ENCODE data around the gene EDIL3.

EDIL3 gene

DNA sequence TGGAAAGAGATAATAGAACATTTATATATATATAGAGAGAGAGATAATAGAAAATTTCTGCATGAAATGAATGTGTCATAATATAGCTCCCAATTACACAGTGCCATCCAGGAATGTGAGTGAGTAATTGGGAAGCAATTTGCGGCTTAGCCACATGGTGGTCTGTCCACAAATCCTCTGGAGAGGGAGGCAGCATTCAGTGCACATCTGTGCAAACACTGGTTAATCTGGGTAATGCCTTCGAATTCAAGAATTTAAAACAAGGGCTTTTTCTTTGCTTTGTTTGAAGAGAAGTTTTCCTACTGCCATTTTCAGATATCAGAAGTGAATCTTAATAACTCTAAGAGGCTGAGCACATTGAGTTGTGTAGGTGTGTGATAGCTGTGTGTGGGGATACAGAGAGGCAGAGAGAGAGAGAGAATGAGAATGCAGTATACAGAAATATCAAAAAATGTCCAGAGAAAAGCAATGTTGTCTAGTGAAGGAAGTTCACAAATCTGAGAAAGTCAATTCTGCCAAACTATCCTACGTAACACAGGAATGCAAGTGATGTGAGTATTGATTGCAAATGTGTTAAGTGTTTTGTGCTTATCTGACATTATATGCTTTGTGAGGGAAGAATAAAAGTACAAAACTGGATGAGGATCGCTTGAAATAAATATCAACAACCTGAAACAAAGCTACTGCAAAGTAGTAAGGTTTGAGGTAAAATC, 134.6 kb downstream of the EDIL3 start:
- no peaks in the 10 kb centered on the region for H3K4me1 ChIP-seq
- H3K27me3 ChIP-seq (ENCODE audit: low read depth), result no peaks in the 10 kb centered on the region
- DNase-seq (ENCODE audit: low spot score in 2 of 2), result no peak
- H3K36me3 ChIP-seq (replicated peaks), result no peaks in the 10 kb centered on the region
- no peak overlapping the region for H3K4me3 ChIP-seq
- in situ Hi-C loops (cut with MboI; ENCODE audit: low sequenced_read_pairs), result no loop called here
- H3K9me3 ChIP-seq, result no peaks in the 10 kb centered on the region

DNA sequence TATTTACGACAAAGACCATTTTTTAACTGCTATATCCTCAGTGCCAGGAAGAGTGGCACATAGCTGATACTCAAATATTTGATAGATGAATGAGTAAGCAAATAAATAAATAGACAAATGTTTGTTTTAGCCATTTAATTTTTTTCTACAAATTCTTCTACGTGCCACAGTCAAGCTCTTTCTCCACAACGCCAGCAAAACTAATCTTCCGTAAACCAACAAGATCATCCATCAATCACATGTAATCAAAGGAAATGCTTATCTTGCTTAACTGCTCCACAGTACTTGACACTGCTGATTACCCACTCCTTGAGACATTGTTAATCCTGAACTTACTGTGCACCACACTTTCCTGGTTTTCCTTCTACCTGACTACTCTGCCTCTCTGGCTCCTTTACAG, 136.7 kb downstream of the EDIL3 start:
- H3K36me3 ChIP-seq (replicated peaks), result no peaks in the 10 kb centered on the region
- no peaks in the 10 kb centered on the region for H3K27me3 ChIP-seq (ENCODE audit: low read depth)
- in situ Hi-C loops (cut with MboI; ENCODE audit: low sequenced_read_pairs), result no loop called here
- DNase-seq (ENCODE audit: low spot score in 2 of 2), result no peak
- no peaks in the 10 kb centered on the region for H3K9me3 ChIP-seq
- H3K4me1 ChIP-seq, result no peaks in the 10 kb centered on the region
- H3K4me3 ChIP-seq, result no peak overlapping the region

DNA sequence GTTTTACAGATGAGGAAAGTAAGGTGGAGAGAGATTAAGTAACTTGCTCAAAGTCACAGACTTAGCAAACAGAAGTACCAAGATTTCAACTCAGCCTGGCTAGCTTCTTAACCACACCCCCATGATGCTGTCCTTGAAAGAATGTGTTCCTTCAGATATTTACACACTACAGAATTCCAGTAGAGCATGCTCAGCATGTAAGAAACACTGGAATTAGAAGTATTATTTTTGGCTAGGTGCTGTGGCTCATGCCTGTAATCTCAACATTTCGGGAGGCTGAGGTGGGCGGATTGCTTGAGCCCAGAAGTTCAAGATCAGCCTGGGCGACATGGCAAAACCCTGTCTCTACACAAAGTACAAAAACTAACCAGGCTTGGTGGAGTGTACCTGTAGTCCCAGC, 142.4 kb downstream of the EDIL3 start:
- Histone ChIP-seq H3K4me3 (no peak overlapping the region), H3K36me3 (replicated peaks) (no peaks in the 10 kb centered on the region), H3K27me3 (ENCODE audit: low read depth) (no peaks in the 10 kb centered on the region), H3K4me1 (no peaks in the 10 kb centered on the region), H3K9me3 (no peaks in the 10 kb centered on the region)
- no peak for DNase-seq (ENCODE audit: low spot score in 2 of 2)
- in situ Hi-C loops (cut with MboI; ENCODE audit: low sequenced_read_pairs), result no loop called here

DNA sequence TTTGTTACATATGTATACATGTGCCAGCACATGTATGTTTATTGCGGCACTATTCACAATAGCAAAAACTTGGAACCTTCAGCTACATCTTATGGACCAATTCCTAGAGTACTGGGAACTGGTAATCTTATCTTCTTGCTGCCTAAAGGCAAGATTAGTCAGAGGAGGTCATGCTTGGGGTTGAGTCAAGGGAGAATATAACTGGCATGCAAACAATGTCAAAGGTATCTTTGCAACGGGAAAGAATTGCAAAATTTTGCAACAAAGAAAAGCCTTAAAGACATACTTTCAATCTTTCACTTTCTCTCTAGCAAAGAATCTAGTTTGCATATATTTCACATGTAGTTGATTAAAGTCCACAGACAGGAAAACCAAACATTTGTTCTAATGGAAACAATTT, 145.2 kb downstream of the EDIL3 start:
- Histone ChIP-seq H3K4me3 (no peak overlapping the region), H3K9me3 (no peaks in the 10 kb centered on the region), H3K27me3 (ENCODE audit: low read depth) (no peaks in the 10 kb centered on the region), H3K36me3 (replicated peaks) (no peaks in the 10 kb centered on the region), H3K4me1 (no peaks in the 10 kb centered on the region)
- in situ Hi-C loops (cut with MboI; ENCODE audit: low sequenced_read_pairs), result no loop called here
- no peak for DNase-seq (ENCODE audit: low spot score in 2 of 2)

DNA sequence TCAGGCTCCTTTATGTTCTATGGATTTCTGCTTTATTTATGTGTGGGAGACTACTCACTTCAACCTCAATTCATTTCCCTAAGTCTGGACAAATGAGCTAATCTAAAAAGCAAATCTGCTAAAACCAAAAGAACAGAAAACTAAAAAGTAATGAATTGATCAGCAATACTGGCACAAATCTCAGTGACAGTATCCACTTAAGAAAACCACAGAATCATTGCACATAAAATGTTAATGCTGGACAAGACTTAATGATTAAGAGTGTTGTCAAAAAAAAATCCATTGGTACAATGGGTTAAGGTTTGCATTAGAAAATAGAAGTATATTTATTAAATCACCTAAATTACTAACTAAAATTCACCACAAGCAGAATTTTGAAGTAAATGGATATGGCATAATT, 147.6 kb downstream of the EDIL3 start:
- in situ Hi-C loops (cut with MboI; ENCODE audit: low sequenced_read_pairs), result no loop called here
- no peaks in the 10 kb centered on the region; the same call in 1 of the 2 replicates for H3K27me3 ChIP-seq (ENCODE audit: low read depth)
- H3K36me3 ChIP-seq (replicated peaks), result no peaks in the 10 kb centered on the region
- H3K4me3 ChIP-seq, result no peak overlapping the region
- H3K9me3 ChIP-seq, result no peaks in the 10 kb centered on the region
- DNase-seq (ENCODE audit: low spot score in 2 of 2), result no peak
- H3K4me1 ChIP-seq, result no peaks in the 10 kb centered on the region

DNA sequence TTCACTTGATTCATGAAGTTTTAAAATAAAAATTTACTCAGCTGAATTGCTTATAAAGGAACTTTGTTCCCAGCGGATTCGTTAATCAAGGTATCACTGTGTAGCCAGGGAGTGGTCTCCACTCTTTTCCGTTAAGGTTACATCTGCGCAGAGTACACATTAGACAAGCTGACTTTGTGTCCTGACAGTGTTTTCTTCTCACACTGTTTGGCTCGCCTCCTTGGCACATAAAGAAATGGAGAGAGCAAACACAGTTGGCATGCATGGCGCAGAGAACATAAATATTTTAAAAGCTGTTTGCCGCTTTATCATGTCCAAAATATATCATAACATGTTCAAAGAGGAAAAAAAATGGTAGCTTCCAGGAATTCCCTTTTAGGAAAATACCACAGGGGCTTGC, 153.2 kb downstream of the EDIL3 start:
- Histone ChIP-seq H3K9me3 (no peaks in the 10 kb centered on the region), H3K36me3 (replicated peaks) (no peaks in the 10 kb centered on the region), H3K4me3 (no peak overlapping the region), H3K27me3 (ENCODE audit: low read depth) (no peaks in the 10 kb centered on the region; the same call in 1 of the 2 replicates), H3K4me1 (no peaks in the 10 kb centered on the region)
- in situ Hi-C loops (cut with MboI; ENCODE audit: low sequenced_read_pairs), result no loop called here
- DNase-seq (ENCODE audit: low spot score in 2 of 2), result no peak

- no peak for DNase-seq (ENCODE audit: low spot score in 2 of 2)
- no peaks in the 10 kb centered on the region for H3K4me1 ChIP-seq
- no peaks in the 10 kb centered on the region; the same call in 1 of the 2 replicates for H3K27me3 ChIP-seq (ENCODE audit: low read depth)
- H3K36me3 ChIP-seq (replicated peaks), result no peaks in the 10 kb centered on the region
- H3K4me3 ChIP-seq, result no peak overlapping the region
- in situ Hi-C loops (cut with MboI; ENCODE audit: low sequenced_read_pairs), result no loop called here
- no peaks in the 10 kb centered on the region for H3K9me3 ChIP-seq
Observed at GRCh38 chr5:84229045-84229444, 155.6 kb downstream of the EDIL3 start.

DNA sequence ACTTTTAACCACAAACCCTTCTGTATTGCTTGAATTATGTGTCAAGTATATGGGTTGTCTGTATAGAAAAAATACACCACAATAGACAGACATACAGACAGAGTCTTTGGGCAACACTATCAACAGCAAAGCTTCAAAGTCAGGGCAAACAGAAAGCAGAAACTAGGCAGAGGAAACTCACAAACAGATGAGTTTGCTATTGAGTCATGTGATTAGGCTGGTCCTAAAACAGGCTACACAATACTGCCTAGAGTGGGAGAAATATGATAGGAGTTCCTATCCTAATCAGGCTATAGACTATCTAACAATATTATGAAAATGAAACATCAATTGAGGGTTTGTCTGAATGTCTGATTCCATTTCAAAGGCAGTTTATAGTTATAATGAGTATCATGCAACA, 156.4 kb downstream of the EDIL3 start:
- DNase-seq (ENCODE audit: low spot score in 2 of 2), result no peak
- H3K9me3 ChIP-seq, result no peaks in the 10 kb centered on the region
- H3K4me3 ChIP-seq, result no peak overlapping the region
- in situ Hi-C loops (cut with MboI; ENCODE audit: low sequenced_read_pairs), result no loop called here
- no peaks in the 10 kb centered on the region for H3K4me1 ChIP-seq
- H3K27me3 ChIP-seq (ENCODE audit: low read depth), result no peaks in the 10 kb centered on the region; the same call in 1 of the 2 replicates
- H3K36me3 ChIP-seq (replicated peaks), result no peaks in the 10 kb centered on the region

GRCh38 chr5:84227236-84227635, 157.4 kb downstream of the EDIL3 start:
- no peak overlapping the region for H3K4me3 ChIP-seq
- no peaks in the 10 kb centered on the region for H3K36me3 ChIP-seq (replicated peaks)
- no peaks in the 10 kb centered on the region for H3K9me3 ChIP-seq
- in situ Hi-C loops (cut with MboI; ENCODE audit: low sequenced_read_pairs), result no loop called here
- H3K4me1 ChIP-seq, result no peaks in the 10 kb centered on the region
- no peak for DNase-seq (ENCODE audit: low spot score in 2 of 2)
- H3K27me3 ChIP-seq (ENCODE audit: low read depth), result no peaks in the 10 kb centered on the region; the same call in 1 of the 2 replicates

- H3K4me1 ChIP-seq, result no peaks in the 10 kb centered on the region
- no peak overlapping the region for H3K4me3 ChIP-seq
- DNase-seq (ENCODE audit: low spot score in 2 of 2), result no peak
- in situ Hi-C loops (cut with MboI; ENCODE audit: low sequenced_read_pairs), result no loop called here
- no peaks in the 10 kb centered on the region for H3K36me3 ChIP-seq (replicated peaks)
- H3K9me3 ChIP-seq, result no peaks in the 10 kb centered on the region
- no peaks in the 10 kb centered on the region for H3K27me3 ChIP-seq (ENCODE audit: low read depth)
Observed at GRCh38 chr5:84218546-84218945, 166.1 kb downstream of the EDIL3 start.

GRCh38 chr5:84215521-84215920, 169.2 kb downstream of the EDIL3 start:
- Histone ChIP-seq H3K4me3 (no peak overlapping the region), H3K4me1 (no peaks in the 10 kb centered on the region), H3K27me3 (ENCODE audit: low read depth) (no peaks in the 10 kb centered on the region), H3K36me3 (replicated peaks) (no peaks in the 10 kb centered on the region), H3K9me3 (no peaks in the 10 kb centered on the region)
- DNase-seq (ENCODE audit: low spot score in 2 of 2), result no peak
- in situ Hi-C loops (cut with MboI; ENCODE audit: low sequenced_read_pairs), result no loop called here

GRCh38 chr5:84213861-84214260, 170.8 kb downstream of the EDIL3 start:
- in situ Hi-C loops (cut with MboI; ENCODE audit: low sequenced_read_pairs), result no loop called here

DNA sequence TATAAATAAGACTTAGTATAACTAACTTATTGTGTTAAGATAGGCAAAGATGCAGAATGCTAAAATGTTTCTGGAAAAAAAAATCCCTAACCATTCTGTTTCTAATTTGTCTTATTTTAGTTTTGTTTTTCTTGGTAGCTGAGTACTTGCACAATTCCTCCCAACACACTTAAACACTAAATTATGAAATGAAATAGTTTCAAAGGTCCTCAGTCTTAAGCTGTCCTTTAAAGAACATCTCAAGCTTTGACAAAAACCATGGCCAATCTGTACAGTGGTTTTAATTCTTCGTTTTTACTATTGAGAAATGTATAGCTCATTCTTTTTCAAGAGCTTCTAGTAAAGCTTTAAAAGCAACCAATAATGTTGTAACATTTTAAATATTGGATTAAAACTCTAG, 171.5 kb downstream of the EDIL3 start:
- Histone ChIP-seq H3K27me3 (ENCODE audit: low read depth) (no peaks in the 10 kb centered on the region), H3K9me3 (no peaks in the 10 kb centered on the region), H3K36me3 (replicated peaks) (no peaks in the 10 kb centered on the region), H3K4me3 (no peak overlapping the region), H3K4me1 (no peaks in the 10 kb centered on the region)
- in situ Hi-C loops (cut with MboI; ENCODE audit: low sequenced_read_pairs), result no loop called here
- DNase-seq (ENCODE audit: low spot score in 2 of 2), result no peak

More at GRCh38 chr5:84213861-84214260, 170.8 kb downstream of the EDIL3 start:
- H3K27me3 ChIP-seq (ENCODE audit: low read depth), result no peaks in the 10 kb centered on the region
- H3K36me3 ChIP-seq (replicated peaks), result no peaks in the 10 kb centered on the region
- no peak overlapping the region for H3K4me3 ChIP-seq
- DNase-seq (ENCODE audit: low spot score in 2 of 2), result no peak
- H3K4me1 ChIP-seq, result no peaks in the 10 kb centered on the region
- H3K9me3 ChIP-seq, result no peaks in the 10 kb centered on the region

GRCh38 chr5:84204772-84205171, 179.9 kb downstream of the EDIL3 start:
- in situ Hi-C loops (cut with MboI; ENCODE audit: low sequenced_read_pairs), result no loop called here
- DNase-seq (ENCODE audit: low spot score in 2 of 2), result no peak

DNA sequence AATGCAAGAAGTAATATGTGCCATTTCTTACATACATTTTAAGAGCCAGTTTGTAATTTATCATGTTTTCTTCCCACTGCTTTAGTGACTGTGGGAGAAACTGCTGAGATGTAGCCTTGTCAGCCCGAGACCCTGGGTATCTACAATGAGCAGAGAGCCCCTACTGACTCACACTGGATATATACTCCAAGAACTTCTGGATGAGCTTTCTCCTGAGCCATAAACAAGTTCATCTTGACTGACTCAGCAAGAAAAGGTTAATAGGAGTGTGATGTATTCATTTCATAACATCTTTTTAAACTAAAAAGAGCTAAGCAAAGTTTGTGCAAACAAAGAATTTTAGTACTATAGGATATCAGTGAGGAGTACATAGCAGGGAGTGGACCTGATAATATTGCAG, 182.5 kb downstream of the EDIL3 start:
- Histone ChIP-seq H3K4me3 (no peak overlapping the region), H3K4me1 (no peaks in the 10 kb centered on the region), H3K9me3 (no peaks in the 10 kb centered on the region), H3K36me3 (replicated peaks) (no peaks in the 10 kb centered on the region), H3K27me3 (ENCODE audit: low read depth) (no peaks in the 10 kb centered on the region)
- in situ Hi-C loops (cut with MboI; ENCODE audit: low sequenced_read_pairs), result no loop called here
- DNase-seq (ENCODE audit: low spot score in 2 of 2), result no peak

More at GRCh38 chr5:84204772-84205171, 179.9 kb downstream of the EDIL3 start:
- Histone ChIP-seq H3K9me3 (no peaks in the 10 kb centered on the region), H3K36me3 (replicated peaks) (no peaks in the 10 kb centered on the region), H3K4me3 (no peak overlapping the region), H3K4me1 (no peaks in the 10 kb centered on the region), H3K27me3 (ENCODE audit: low read depth) (no peaks in the 10 kb centered on the region)

Measured in HAP-1 (cell line).